CD4-positive, alpha-beta T cell treated with Interleukin-15 for 1 hour (primary cell): ENCODE measurements around the gene MOSPD2.

Experiments used
- DNase-seq: peaks from one replicate; pipeline ENCODE4 v3.0.0-alpha.2; 2020

The MOSPD2 gene

GRCh38 chrX:14916017-14916674 is 42.9 kb downstream of the MOSPD2 start:
- DNase-seq: no peak

- no peak for DNase-seq
Measured at GRCh38 chrX:14919407-14919806, 46.2 kb downstream of the MOSPD2 start.

DNA sequence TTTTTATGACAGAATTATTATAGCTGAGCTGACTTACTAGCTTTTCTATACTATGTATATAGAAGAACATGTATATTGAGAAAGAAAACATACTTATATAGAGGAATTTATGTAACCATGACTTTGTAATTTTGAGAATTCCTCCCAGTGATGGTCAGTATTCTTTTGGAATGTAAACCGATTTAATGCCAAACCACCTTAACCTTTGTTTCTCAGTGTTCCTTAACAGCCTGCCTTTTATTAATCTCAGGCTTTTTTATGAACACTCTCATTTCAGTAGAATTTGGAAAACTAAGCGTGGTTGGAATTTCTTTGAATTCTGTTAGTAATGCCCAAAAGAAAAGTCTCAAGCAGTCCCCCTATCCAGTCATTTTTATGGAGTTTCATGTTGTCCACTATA is 47.0 kb downstream of the MOSPD2 start:
- DNase-seq: no peak

GRCh38 chrX:14922437-14922836 is 49.2 kb downstream of the MOSPD2 start:
- no peak for DNase-seq

DNA sequence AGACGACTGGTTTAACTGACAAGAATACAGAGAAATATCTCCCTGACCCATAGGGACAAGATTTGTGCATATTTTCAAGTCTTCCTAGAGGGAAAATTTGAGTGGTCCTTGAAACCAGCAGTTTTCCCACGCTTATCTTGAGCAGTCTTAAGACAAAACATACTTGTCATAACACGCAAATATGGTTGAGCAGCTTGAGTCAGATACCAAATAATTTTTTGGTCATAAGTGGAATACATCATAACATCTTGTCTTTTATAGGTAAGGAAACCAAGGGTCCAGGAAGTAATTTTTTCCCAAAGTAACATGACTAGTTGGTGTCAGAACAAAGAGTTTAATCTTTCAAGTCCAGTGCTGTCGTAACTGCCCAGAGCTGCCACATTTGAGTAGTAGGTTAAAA is 50.5 kb downstream of the MOSPD2 start:
- no peak for DNase-seq

GRCh38 chrX:14926471-14926870 is 53.2 kb downstream of the MOSPD2 start:
- DNase-seq: no peak

DNA sequence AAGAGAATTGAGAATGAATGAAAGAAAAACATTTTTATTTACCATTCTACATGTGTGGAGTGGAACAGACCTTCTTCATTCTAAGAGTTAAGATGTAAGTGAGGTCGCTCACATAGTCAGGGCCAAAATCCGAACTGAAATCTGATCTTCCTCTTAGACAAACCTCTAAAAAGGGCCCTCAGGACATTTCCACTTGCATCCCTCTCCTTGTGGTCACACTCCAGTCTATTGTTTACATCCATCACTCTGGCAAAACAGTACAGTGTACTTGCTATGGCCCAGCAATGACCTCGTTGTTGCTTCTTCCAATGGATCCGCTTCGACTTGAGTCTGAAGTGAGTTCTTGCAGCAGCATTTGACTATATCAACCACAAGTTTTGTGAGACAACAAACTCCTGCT is 54.2 kb downstream of the MOSPD2 start:
- DNase-seq: no peak

- no peak for DNase-seq
Measured at GRCh38 chrX:14930663-14931062, 57.4 kb downstream of the MOSPD2 start.

GRCh38 chrX:14932136-14932535 is 58.9 kb downstream of the MOSPD2 start:
- no peak for DNase-seq

- DNase-seq: no peak
Measured at GRCh38 chrX:14934423-14934822, 61.2 kb downstream of the MOSPD2 start.

DNA sequence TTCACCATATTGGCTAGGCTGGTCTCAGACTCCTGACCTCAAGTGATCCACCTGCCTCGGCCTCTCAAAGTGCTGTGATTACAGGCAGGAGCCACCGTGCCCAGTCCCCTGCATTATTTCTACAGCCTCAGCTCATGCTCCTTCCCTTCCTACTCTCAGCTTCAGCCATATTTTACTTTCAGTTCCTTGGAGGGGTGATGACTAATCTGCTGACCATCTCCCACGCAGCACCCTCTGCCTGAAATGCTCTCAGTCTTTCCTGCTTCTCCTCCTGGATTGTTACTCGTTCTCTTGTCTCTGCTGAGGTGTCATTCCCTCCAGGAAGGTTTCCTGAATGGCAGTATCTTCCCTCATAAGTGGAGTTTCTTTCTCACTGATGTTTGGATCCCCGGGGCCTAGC is 63.3 kb downstream of the MOSPD2 start:
- DNase-seq: no peak

DNA sequence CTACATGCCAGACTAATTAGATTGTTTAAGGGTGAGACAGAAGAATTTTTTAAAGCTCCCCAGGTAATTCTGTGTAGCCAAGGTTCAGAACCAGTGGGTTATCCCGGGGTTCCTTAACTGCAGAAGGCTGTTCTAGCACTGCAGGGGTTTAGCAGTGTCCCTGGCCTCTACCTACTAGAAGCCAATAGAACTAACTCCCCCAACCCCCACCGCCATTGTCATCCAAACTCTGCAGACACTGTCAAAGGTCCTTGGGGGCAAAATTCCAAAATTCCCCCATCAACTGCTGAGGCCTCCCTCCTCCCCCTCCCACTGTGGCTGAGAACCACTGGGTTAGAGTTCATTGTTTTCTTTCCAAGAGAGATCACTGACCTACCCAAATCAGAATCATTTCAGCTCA is 66.4 kb downstream of the MOSPD2 start:
- DNase-seq: no peak

DNA sequence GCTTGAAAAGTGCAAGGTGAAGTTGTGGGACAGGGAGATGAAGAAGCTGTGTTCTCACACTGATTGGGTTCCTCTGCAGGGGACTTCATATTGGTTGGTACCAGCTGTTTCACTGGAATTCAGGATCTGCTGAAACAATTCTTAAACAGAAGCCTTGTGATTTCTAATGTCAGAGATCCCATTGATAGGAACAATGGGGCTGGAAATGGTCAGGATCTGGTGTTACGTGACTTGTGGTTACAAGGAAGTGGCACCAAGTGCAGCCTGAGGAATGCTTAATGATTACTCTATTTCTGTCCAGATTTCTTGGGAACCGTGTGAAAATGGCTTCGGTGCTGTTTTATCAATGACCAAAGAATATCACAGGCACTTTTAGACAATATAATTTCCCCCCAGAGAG is 68.1 kb downstream of the MOSPD2 start:
- DNase-seq: no peak

- DNase-seq: no peak
Measured at GRCh38 chrX:14942341-14942740, 69.1 kb downstream of the MOSPD2 start.

DNA sequence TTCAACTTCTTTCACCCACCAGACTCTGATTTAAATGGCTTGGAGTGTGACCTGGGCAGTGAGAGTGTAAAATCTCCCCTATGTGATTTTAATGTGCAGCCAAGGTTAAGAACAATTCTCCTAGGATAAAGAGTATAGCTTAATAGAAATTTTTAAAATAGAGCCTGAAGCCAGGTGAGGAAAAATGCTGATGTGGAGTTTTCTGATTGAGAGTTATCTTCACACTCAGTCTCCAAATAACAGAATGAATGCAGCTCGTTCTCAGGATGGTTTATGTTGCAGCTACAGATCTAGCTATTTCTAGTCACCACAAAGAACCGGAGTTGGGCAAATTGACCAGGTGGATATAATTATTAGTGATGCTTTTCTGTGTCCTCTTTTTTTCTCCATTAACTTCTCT is 70.7 kb downstream of the MOSPD2 start:
- no peak for DNase-seq

DNA sequence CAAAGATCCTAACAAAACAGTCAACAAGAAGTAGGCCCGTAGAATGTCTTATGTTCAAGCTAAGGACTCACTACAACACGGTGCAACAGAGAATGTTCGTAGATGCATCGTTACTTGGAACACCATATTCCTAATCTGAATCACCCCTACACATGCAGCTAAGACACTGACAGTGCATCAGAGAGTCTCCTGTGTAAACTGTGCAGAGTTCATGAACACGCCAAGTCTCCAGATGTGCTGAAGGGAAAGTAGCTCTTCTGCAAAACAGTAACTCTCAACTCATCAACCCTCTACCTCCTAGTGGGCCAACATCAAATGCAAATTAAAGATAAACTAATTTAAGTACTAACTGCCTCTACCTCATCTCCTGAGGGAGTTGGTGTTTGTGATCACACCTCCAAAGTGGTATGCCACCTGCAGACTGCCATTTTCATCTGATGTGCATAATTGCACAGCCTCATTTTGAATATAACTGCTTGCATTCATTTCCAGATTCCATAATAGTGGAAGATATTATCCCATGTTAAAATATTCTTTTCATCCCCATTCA is 73.5 kb downstream of the MOSPD2 start:
- no peak for DNase-seq

DNA sequence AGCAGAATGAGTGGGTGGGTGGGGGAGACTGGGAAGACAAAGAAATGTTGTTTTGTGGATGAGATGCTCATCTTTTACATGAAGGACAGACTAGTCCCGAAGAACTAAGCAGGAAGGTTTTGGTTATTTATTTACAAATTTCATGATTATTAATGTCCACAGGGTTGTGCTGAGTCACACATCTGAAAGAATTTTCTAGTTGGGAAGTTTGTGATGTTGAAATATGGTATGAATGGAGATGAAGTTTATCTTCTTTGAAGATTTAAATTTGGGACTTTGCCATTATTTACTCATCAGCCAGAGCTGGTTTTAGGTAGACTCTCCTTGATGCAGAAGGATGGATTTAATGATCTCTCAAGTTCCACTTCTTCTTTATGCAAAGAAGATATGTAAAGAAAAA is 75.5 kb downstream of the MOSPD2 start:
- no peak for DNase-seq

- DNase-seq: no peak
Measured at GRCh38 chrX:14956813-14957582, 83.8 kb downstream of the MOSPD2 start.

GRCh38 chrX:14963447-14964236 is 90.4 kb downstream of the MOSPD2 start:
- DNase-seq: no peak

DNA sequence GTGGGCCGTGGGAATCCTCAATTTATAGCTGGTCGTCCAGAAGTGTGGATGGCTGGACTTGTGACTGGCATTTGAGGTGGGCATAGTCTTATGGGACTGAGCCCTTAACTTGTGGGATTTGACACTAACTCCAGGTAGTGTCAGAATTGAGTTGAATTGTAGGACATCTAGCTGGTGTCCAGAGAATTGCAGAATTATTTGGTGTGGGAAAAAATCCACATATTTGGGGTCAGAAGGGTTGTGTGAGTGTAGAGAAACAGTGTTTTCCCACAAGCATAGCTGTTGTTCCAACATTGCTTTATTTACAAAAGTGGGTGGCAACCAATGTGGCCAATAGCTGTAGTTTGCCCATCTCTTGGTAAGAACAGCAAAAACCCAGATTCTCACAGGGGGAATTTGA is 91.3 kb downstream of the MOSPD2 start:
- no peak for DNase-seq
